HCT116 (cell line): ENCODE results near the gene HS6ST3. TPM values are rescaled to one million over a fixed set of nuclear protein-coding genes. Genes with fewer than 3 reads are reported as not detected.

Experiments
- ATAC-seq: fragments of 200-7000 bp; cut with Tn5 transposase; 2 replicates; pipeline ENCODE4 v1.9.1; 2020; ENCODE audit warnings: mild to moderate bottlenecking, moderate library complexity
- BruUV-seq: library from RNA; stranded (reverse); fragments of 400-500 nt; replicated peaks from 2 replicates; lab custom pipeline; 2021; lab: Mats Ljungman, UMichigan
- CTCF ChIA-PET: fragments of 300-600 bp; sonication (Branson Sonifier 250); formaldehyde crosslinking; loops from one replicate; lab custom pipeline; 2021; ENCODE audit warnings: antibody characterized with exemption; lab: Charles Lee
- POLR2A ChIA-PET: fragments of 300-600, 350-600 bp; sonication (Branson Sonifier 250); formaldehyde crosslinking; loops from one replicate; lab custom pipeline; 2021; ENCODE audit warnings: antibody characterized with exemption; lab: Charles Lee
- RAD21 ChIA-PET, 2 experiments: fragments of 300-600 bp; sonication (Branson Sonifier 250); formaldehyde crosslinking; loops; one replicate each; lab custom pipeline; 2023; ENCODE audit warnings: low total read pairs in 2 of 2; ENCODE audit not compliant: uncharacterized antibody in 2 of 2, unreplicated experiment in 2 of 2, low non-redundant PET in 1 of 2; lab: Charles Lee
- DNase-seq: peaks from one replicate; pipeline ENCODE4 v3.0.0-alpha.2; 2010; ENCODE audit warnings: low read depth, low spot score
- H2AFZ ChIP-seq: fragments of 200-600 bp; shearing (Covaris generic), sonication (generic); 2 replicates; pipeline ENCODE4 v1.6.1; 2017; ENCODE audit warnings: low read depth, mixed run types, mixed read lengths, antibody characterized with exemption, low read length; ENCODE audit not compliant: poor library complexity, severe bottlenecking
- H3K27ac ChIP-seq: 2 replicates; pipeline ENCODE4 v1.5.1; 2012; ENCODE audit warnings: low read depth, low read length
- H3K27me3 ChIP-seq: fragments of 200-600 bp; sonication (generic); 2 replicates; pipeline ENCODE4 v1.6.1; 2016; ENCODE audit warnings: mixed run types, low read length, mixed read lengths; ENCODE audit not compliant: insufficient read depth
- H3K36me3 ChIP-seq, 2 experiments: fragments of 200-500 bp in 1 of 2; fragments of 200-600 bp in 1 of 2; sonication (Bioruptor generic) in 1 of 2; sonication (generic) in 1 of 2; 2 replicates each; pipeline versions ENCODE4 v1.5.1 to v1.6.1; 2014 to 2016; ENCODE audit warnings: low read length in 2 of 2, inconsistent platforms in 1 of 2, mixed read lengths in 1 of 2, mixed run types in 1 of 2; ENCODE audit not compliant: insufficient read depth in 2 of 2, control insufficient read depth in 1 of 2
- H3K4me1 ChIP-seq, 2 experiments: fragments of 200-600 bp in 1 of 2; sonication (generic) in 1 of 2; 2 replicates each; pipeline versions ENCODE4 v1.5.1 to v1.6.1; 2012 to 2017; ENCODE audit warnings: low read length in 2 of 2, inconsistent platforms in 1 of 2, mild to moderate bottlenecking in 1 of 2, mixed read lengths in 1 of 2, mixed run types in 1 of 2, moderate library complexity in 1 of 2; ENCODE audit not compliant: insufficient read depth in 2 of 2, control insufficient read depth in 1 of 2
- H3K4me2 ChIP-seq: fragments of 200-600 bp; sonication (generic); 2 replicates; pipeline ENCODE4 v1.6.1; 2017; ENCODE audit warnings: mixed run types, low read length, mixed read lengths
- H3K4me3 ChIP-seq, 2 experiments: fragments of 200-600 bp in 1 of 2; sonication (generic) in 1 of 2; replicated peaks in 1 of 2; 2 replicates each; pipeline ENCODE4 v1.5.1; 2011 to 2016; ENCODE audit warnings: low read length in 2 of 2, control low read depth in 1 of 2, low read depth in 1 of 2, mild to moderate bottlenecking in 1 of 2, mixed read lengths in 1 of 2, mixed run types in 1 of 2
- H3K79me2 ChIP-seq: fragments of 200-600 bp; sonication (generic); 2 replicates; pipeline ENCODE4 v1.6.1; 2017; ENCODE audit warnings: mild to moderate bottlenecking, mixed run types, low read length, moderate library complexity, mixed read lengths; ENCODE audit not compliant: insufficient read depth
- H3K9ac ChIP-seq: fragments of 200-600 bp; sonication (generic); 2 replicates; pipeline ENCODE4 v1.6.1; 2016; ENCODE audit warnings: low read length, mixed read lengths
- H3K9me2 ChIP-seq: fragments of 200-600 bp; sonication (generic), shearing (Covaris generic); 2 replicates; pipeline ENCODE4 v1.6.1; 2017; ENCODE audit warnings: mixed run types, mild to moderate bottlenecking, moderate library complexity; ENCODE audit not compliant: insufficient read depth
- H3K9me3 ChIP-seq, 2 experiments: fragments of 200-500 bp in 1 of 2; fragments of 200-600 bp in 1 of 2; sonication (Bioruptor generic) in 1 of 2; sonication (generic) in 1 of 2; 2 replicates each; pipeline ENCODE4 v1.6.1; 2014 to 2017; ENCODE audit warnings: low read length in 2 of 2, mixed read lengths in 2 of 2, inconsistent platforms in 1 of 2, low read depth in 1 of 2, mild to moderate bottlenecking in 1 of 2, mixed run types in 1 of 2, moderate library complexity in 1 of 2; ENCODE audit not compliant: control insufficient read depth in 1 of 2, insufficient read depth in 1 of 2
- H4K20me1 ChIP-seq: fragments of 200-600 bp; sonication (generic), shearing (Covaris generic); 2 replicates; pipeline ENCODE4 v1.6.1; 2017; ENCODE audit warnings: mixed run types, mild to moderate bottlenecking, moderate library complexity; ENCODE audit not compliant: insufficient read depth
- CBX3 ChIP-seq: IDR thresholded peaks from 2 replicates; pipeline ENCODE4 v1.6.1; 2012; ENCODE audit warnings: low read depth
- CEBPB ChIP-seq: IDR thresholded peaks from 2 replicates; pipeline ENCODE4 v1.6.1; 2012; ENCODE audit warnings: low read depth
- ELF1 ChIP-seq: IDR thresholded peaks from 2 replicates; pipeline ENCODE4 v1.6.1; 2012; ENCODE audit warnings: low read depth, borderline replicate concordance
- EZH2 ChIP-seq: fragments of 200-600 bp; sonication (generic); IDR thresholded peaks from 2 replicates; pipeline ENCODE4 v1.6.1; 2017; ENCODE audit warnings: antibody characterized with exemption, mixed run types
- EZH2phosphoT487 ChIP-seq: fragments of 200-600 bp; IDR thresholded peaks from 2 replicates; pipeline ENCODE4 v1.6.1; 2018; ENCODE audit warnings: antibody characterized with exemption, borderline replicate concordance
- FOSL1 ChIP-seq: IDR thresholded peaks from 2 replicates; pipeline ENCODE4 v1.6.1; 2012; ENCODE audit warnings: low read depth
- POLR2A ChIP-seq: IDR thresholded peaks from 2 replicates; pipeline ENCODE4 v1.7.0; 2011; ENCODE audit warnings: borderline replicate concordance; ENCODE audit not compliant: insufficient read depth, insufficient read length; ENCODE audit errors: extremely low read depth
- RAD21 ChIP-seq: IDR thresholded peaks from 2 replicates; pipeline ENCODE4 v1.6.1; 2012; ENCODE audit warnings: low read depth, mild to moderate bottlenecking
- SP1 ChIP-seq: IDR thresholded peaks from 2 replicates; pipeline ENCODE4 v1.6.1; 2012; ENCODE audit warnings: low read depth
- SRF ChIP-seq: IDR thresholded peaks from 2 replicates; pipeline ENCODE4 v1.6.1; 2012; ENCODE audit warnings: low read depth
- ZNF274 ChIP-seq: fragments of 200-500 bp; sonication (Bioruptor generic); IDR thresholded peaks from 2 replicates; pipeline ENCODE4 v1.6.1; 2014; ENCODE audit warnings: mild to moderate bottlenecking, low read depth, low read length, inconsistent platforms
- intact Hi-C: fragments of 100-400 bp; cut with micrococcal nuclease; formaldehyde crosslinking; loops from 2 replicates; pipeline ENCODE4 v1.10.0; 2022
- total RNA-seq: library from RNA; stranded (reverse); gene quantifications from one replicate; pipeline ENCODE4 v1.2.1, GENCODE V29; 2021; ENCODE audit not compliant: unreplicated experiment
- TF ChIP-seq, protein P1 (sequence below): IDR thresholded peaks from 2 replicates; pipeline ENCODE4 v1.6.1; 2012
- TF ChIP-seq, protein P2 (sequence below): IDR thresholded peaks from 2 replicates; pipeline ENCODE4 v1.6.1; 2011; ENCODE audit warnings: mild to moderate bottlenecking, low read length, moderate library complexity; ENCODE audit not compliant: insufficient replicate concordance; ENCODE audit errors: extremely low read depth

Gene HS6ST3
- total RNA-seq, 1 experiment from 2014 or later, result 0.10 TPM

DNA sequence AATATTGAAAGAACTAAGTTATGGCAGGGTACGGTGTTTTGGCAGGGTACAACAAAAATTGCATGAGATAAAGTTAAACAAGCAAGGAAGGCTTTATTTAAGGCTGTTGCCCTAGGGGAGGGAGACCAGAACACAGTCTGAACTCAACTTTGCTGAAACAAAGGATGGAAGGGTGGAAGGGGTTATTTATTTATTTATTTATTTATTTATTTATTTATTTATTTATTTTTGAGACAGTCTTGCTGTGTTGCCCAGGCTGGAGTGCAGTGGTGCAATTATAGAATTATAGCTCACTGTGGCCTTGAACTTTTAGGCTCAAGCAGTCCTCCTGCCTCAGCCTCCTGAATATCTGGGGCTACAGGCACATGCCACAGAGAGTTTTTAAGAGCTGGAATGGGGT, 75.9 kb downstream of the HS6ST3 start:
- Histone ChIP-seq H3K9me2 (no peaks in the 10 kb centered on the region), H3K9ac (no peak overlapping the region), H3K4me3 (no peak overlapping the region), H3K27me3 (peaks cover 9% of the 10 kb centered on the region), H3K4me2 (no peak overlapping the region)
- CTCF ChIA-PET, result no interaction called here
- DNase-seq (no peak), ATAC-seq (no peak)
- BruUV-seq, result no TSS peak
- RAD21 ChIA-PET, result no interaction called here
- TF ChIP-seq EZH2phosphoT487 (no peak), ZNF274 (no peak), POLR2A (no peak), ELF1 (no peak), FOSL1 (no peak), CBX3 (no peak), SP1 (no peak)
- TF ChIP-seq, protein P1, sequence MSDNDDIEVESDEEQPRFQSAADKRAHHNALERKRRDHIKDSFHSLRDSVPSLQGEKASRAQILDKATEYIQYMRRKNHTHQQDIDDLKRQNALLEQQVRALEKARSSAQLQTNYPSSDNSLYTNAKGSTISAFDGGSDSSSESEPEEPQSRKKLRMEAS, result no peak
- TF ChIP-seq, all 23 proteins: peak for 0
- no peak overlapping the region for H2AFZ ChIP-seq
- H4K20me1 ChIP-seq, result no peaks in the 10 kb centered on the region; the same call in 1 of the 2 replicates
- H3K9me3 ChIP-seq, result no peaks in the 10 kb centered on the region
- H3K79me2 ChIP-seq, result no peaks in the 10 kb centered on the region
- no peaks in the 10 kb centered on the region for H3K4me1 ChIP-seq
- H3K36me3 ChIP-seq, result no peaks in the 10 kb centered on the region
- H3K27ac ChIP-seq, result no peak overlapping the region
- intact Hi-C loops, result no loop called here
- POLR2A ChIA-PET, result no interaction called here

DNA sequence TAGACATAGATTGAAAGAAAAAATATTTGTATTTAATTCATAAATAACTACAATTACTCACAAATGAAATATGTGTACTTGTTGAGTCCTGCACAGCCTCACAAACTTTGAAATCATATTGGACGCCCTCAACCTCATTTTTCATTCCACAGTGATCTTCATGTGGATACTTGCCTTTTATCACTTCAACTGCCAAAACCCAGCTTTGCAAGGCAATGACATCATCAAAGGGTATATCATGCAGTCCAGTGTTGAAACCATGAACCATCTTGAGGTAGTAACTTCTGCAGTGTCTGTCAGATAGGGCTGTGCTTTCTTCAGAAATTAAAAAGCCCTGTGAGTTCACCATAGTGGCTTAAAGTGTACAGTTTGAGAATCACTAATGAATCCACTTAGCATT, 82.2 kb downstream of the HS6ST3 start:
- Histone ChIP-seq H4K20me1 (no peaks in the 10 kb centered on the region; the same call in 1 of the 2 replicates), H3K36me3 (no peaks in the 10 kb centered on the region), H3K4me2 (no peak overlapping the region), H3K9ac (no peak overlapping the region), H3K27ac (no peak overlapping the region), H3K9me3 (no peaks in the 10 kb centered on the region), H3K4me3 (no peak overlapping the region), H3K79me2 (no peaks in the 10 kb centered on the region), H3K27me3 (peaks cover 24% of the 10 kb centered on the region), H2AFZ (no peak overlapping the region), H3K4me1 (no peaks in the 10 kb centered on the region), H3K9me2 (no peaks in the 10 kb centered on the region)
- no peak for DNase-seq
- ChIA-PET POLR2A (no interaction called here), CTCF (no interaction called here), RAD21 (no interaction called here)
- TF ChIP-seq EZH2, result no peak
- TF ChIP-seq RAD21, result no peak
- TF ChIP-seq, protein P1, result no peak
- TF ChIP-seq, protein P2, sequence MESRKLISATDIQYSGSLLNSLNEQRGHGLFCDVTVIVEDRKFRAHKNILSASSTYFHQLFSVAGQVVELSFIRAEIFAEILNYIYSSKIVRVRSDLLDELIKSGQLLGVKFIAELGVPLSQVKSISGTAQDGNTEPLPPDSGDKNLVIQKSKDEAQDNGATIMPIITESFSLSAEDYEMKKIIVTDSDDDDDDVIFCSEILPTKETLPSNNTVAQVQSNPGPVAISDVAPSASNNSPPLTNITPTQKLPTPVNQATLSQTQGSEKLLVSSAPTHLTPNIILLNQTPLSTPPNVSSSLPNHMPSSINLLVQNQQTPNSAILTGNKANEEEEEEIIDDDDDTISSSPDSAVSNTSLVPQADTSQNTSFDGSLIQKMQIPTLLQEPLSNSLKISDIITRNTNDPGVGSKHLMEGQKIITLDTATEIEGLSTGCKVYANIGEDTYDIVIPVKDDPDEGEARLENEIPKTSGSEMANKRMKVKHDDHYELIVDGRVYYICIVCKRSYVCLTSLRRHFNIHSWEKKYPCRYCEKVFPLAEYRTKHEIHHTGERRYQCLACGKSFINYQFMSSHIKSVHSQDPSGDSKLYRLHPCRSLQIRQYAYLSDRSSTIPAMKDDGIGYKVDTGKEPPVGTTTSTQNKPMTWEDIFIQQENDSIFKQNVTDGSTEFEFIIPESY, result no peak
- TF ChIP-seq CEBPB, result no peak
- no peak for TF ChIP-seq SRF
- BruUV-seq, result no TSS peak
- intact Hi-C loops, result no loop called here
- ATAC-seq, result no peak
